Hepatocyte (in vitro differentiated cells): ENCODE results near the gene FBN3. TPM values are rescaled to one million over a fixed set of nuclear protein-coding genes. Genes with fewer than 3 reads are reported as not detected.

Experiments used
- DNase-seq: peaks from one replicate; pipeline ENCODE4 v3.0.0-alpha.2; 2016; ENCODE audit warnings: low spot score
- H2AFZ ChIP-seq: fragments of 200-600 bp; sonication (generic); 2 replicates; pipeline ENCODE4 v1.6.0; 2016; ENCODE audit warnings: antibody characterized with exemption, mild to moderate bottlenecking
- H3K27ac ChIP-seq: fragments of 200-600 bp; sonication (generic); 2 replicates; pipeline ENCODE4 v1.5.1; 2016; ENCODE audit warnings: mild to moderate bottlenecking
- H3K27me3 ChIP-seq: fragments of 200-600 bp; sonication (generic); 2 replicates; pipeline ENCODE4 v1.6.1; 2016
- H3K36me3 ChIP-seq: fragments of 200-600 bp; sonication (generic); replicated peaks from 2 replicates; pipeline ENCODE4 v1.5.1; 2016; ENCODE audit warnings: low read depth; ENCODE audit not compliant: insufficient read depth
- H3K4me1 ChIP-seq: fragments of 200-600 bp; sonication (generic); 2 replicates; pipeline ENCODE4 v1.5.1; 2016; ENCODE audit warnings: mild to moderate bottlenecking, moderate library complexity; ENCODE audit not compliant: insufficient read depth
- H3K4me2 ChIP-seq: fragments of 200-600 bp; sonication (generic); 2 replicates; pipeline ENCODE4 v1.6.0; 2016
- H3K4me3 ChIP-seq: fragments of 200-600 bp; sonication (generic); 2 replicates; pipeline ENCODE4 v1.5.1; 2016; ENCODE audit warnings: mild to moderate bottlenecking
- H3K79me2 ChIP-seq: fragments of 200-600 bp; sonication (generic); 2 replicates; pipeline ENCODE4 v1.6.0; 2017; ENCODE audit warnings: mild to moderate bottlenecking
- H3K9me2 ChIP-seq: fragments of 200-600 bp; sonication (generic); replicated peaks from 2 replicates; pipeline ENCODE4 v1.6.0; 2017; ENCODE audit warnings: mild to moderate bottlenecking; ENCODE audit not compliant: insufficient read depth
- H3K9me3 ChIP-seq: fragments of 200-600 bp; sonication (generic); 2 replicates; pipeline ENCODE4 v1.5.1; 2016; ENCODE audit warnings: low read depth, mild to moderate bottlenecking
- H4K20me1 ChIP-seq: fragments of 200-600 bp; sonication (generic); 2 replicates; pipeline ENCODE4 v1.6.0; 2016; ENCODE audit warnings: mild to moderate bottlenecking; ENCODE audit not compliant: insufficient read depth, poor library complexity, severe bottlenecking
- CTCF ChIP-seq: fragments of 200-600 bp; sonication (generic); IDR thresholded peaks from 2 replicates; pipeline ENCODE4 v1.5.1; 2016; ENCODE audit warnings: antibody characterized with exemption, mild to moderate bottlenecking; ENCODE audit not compliant: poor library complexity
- EZH2 ChIP-seq: fragments of 200-600 bp; sonication (generic); IDR thresholded peaks from 2 replicates; pipeline ENCODE4 v1.6.1; 2016; ENCODE audit warnings: antibody characterized with exemption, mild to moderate bottlenecking, borderline replicate concordance
- EZH2phosphoT487 ChIP-seq: fragments of 200-600 bp; sonication (generic); IDR thresholded peaks from one replicate; pipeline ENCODE4 v1.6.1; 2018; ENCODE audit warnings: antibody characterized with exemption, mild to moderate bottlenecking, low read depth, moderate library complexity; ENCODE audit not compliant: unreplicated experiment, severe bottlenecking
- WGBS: methylation state at CpG from one replicate; pipeline ENCODE4 v1.1.6; 2016; ENCODE audit warnings: low lambda C conversion rate; ENCODE audit errors: missing lambda C conversion rate; 5-methylcytosine and 5-hydroxymethylcytosine counted together
- polyA plus RNA-seq: library from polyadenylated mRNA; unstranded; fragments of >200 nt; fragmentation: Nextera tagmentation; extraction: Ambion mirVana; gene quantifications from 2 replicates; pipeline ENCODE4 v1.2.1, GENCODE V29; 2016
- total RNA-seq: library from RNA; depleted of rRNA; stranded (reverse); fragments of >200 nt; gene quantifications from 2 replicates; pipeline ENCODE4 v1.2.3, GENCODE V29; 2014

The FBN3 gene
- total and polyA plus RNA-seq, 2 experiments from 2014 or later = 7.5 to 11.5 TPM

GRCh38 chr19:8056533-8056932 lies 92.9 kb downstream of the FBN3 start:
- Histone ChIP-seq H3K4me3 (no peak overlapping the region), H3K9me3 (no peaks in the 10 kb centered on the region), H3K9me2 (no peaks in the 10 kb centered on the region), H3K4me1 (no peaks in the 10 kb centered on the region), H2AFZ (no peak overlapping the region), H3K27ac (no peak overlapping the region), H3K27me3 (no peaks in the 10 kb centered on the region), H3K79me2 (no peaks in the 10 kb centered on the region), H4K20me1 (no peaks in the 10 kb centered on the region), H3K4me2 (no peak overlapping the region), H3K36me3 (no peaks in the 10 kb centered on the region)
- no peak for DNase-seq
- no peak for TF ChIP-seq EZH2phosphoT487
- TF ChIP-seq CTCF = no peak
- TF ChIP-seq EZH2 = no peak
- 93% methylated on average over 4 of the region's 4 CpGs for WGBS

GRCh38 chr19:8054169-8054568 lies 95.2 kb downstream of the FBN3 start:
- H2AFZ ChIP-seq = no peak overlapping the region
- H3K36me3 ChIP-seq = no peaks in the 10 kb centered on the region
- H3K9me2 ChIP-seq = no peaks in the 10 kb centered on the region
- H3K9me3 ChIP-seq = no peaks in the 10 kb centered on the region
- no peaks in the 10 kb centered on the region for H3K79me2 ChIP-seq
- H3K4me2 ChIP-seq = no peak overlapping the region
- 49% methylated on average over 9 of the region's 9 CpGs for WGBS
- H3K27me3 ChIP-seq = no peaks in the 10 kb centered on the region
- no peaks in the 10 kb centered on the region for H4K20me1 ChIP-seq
- H3K27ac ChIP-seq = no peak overlapping the region
- H3K4me1 ChIP-seq = no peaks in the 10 kb centered on the region
- H3K4me3 ChIP-seq = no peak overlapping the region
- TF ChIP-seq EZH2phosphoT487 (no peak), EZH2 (no peak), CTCF (no peak)
- DNase-seq = peak; percentile 39

GRCh38 chr19:8052464-8052859 lies 96.9 kb downstream of the FBN3 start, which contains the start of gene CCL25:
TSS of gene CCL25 (plus strand) at chr19:8052760. CDS start at chr19:8053050, 290 bp downstream.
- Histone ChIP-seq H3K27ac (no peak within 1 kb of the TSS), H3K27me3 (no peaks in the 10 kb centered on the region), H3K79me2 (no peaks in the 10 kb centered on the region), H3K9me3 (no peaks in the 10 kb centered on the region), H3K36me3 (no peaks in the 10 kb centered on the region), H3K4me3 (no peak within 1 kb of the TSS), H3K9me2 (no peaks in the 10 kb centered on the region), H3K4me1 (no peaks in the 10 kb centered on the region), H4K20me1 (no peaks in the 10 kb centered on the region), H3K4me2 (no peak within 1 kb of the TSS), H2AFZ (no peak within 1 kb of the TSS)
- WGBS = 55% methylated on average over 2 of the region's 7 CpGs
- no peak for DNase-seq
- no peak for TF ChIP-seq EZH2phosphoT487
- TF ChIP-seq EZH2 = no peak
- TF ChIP-seq CTCF = no peak
